HG03558 (cell line): ENCODE results near the gene HSPH1.

ENCODE experiments used
- ATAC-seq: cut with Tn5 transposase; IDR thresholded peaks from one replicate; pipeline ENCODE4 v1.9.1; 2021; ENCODE audit warnings: moderate number of reproducible peaks; ENCODE audit not compliant: unreplicated experiment; ENCODE audit errors: extremely low read depth

The HSPH1 gene

DNA sequence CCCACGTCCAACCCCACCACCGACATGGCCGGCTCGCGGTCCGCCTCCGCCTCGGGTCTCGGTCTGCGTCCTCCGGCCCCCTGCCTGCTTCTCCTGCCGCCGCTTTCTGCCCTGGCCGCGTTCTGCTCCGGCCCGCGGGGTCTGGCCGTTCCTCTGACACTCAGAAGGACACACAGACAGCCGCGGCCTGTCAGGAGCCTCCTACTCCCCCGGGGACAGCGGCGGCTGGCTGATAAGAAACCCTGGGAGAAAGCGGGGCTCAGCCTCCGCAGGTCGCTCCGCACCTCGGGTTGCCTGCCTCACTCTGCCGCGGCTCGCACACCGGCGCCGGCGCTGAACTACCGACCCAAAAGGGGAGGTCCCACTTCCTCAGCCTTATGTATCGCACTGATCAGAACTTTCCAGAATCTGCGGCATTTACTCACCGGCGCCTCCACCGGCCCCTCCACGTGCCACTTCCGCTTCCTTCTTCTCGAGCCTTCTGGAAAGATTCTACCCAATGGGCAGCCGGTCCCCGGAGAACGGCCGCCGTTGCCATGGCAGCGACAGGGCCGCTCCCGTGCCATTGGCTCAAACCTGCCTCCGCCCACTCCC lies at the start of gene HSPH1:
HSPH1 (minus strand) TSS at position 348 of the 594 bp plus-strand sequence; CDS start at position 26, 322 bp downstream.
- ATAC-seq = peak; percentile 60

DNA sequence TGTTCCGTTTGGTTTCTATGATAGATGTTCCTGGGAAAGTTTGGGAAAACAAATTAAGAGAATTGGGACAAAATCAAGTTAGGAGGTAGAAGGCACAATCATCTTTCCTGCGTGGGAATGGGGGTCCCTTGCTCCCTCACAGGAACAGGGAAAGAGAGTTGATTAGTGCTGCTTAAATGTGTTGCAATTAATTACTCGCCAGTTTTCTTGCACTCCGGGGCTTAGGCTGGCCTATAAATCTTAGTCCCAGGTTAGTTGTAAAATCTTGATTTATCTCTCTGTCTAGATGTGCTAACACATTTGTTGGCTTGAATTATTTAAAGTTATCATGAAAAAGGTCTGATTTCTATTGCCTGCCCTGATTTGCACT lies 48.1 kb upstream of the HSPH1 start:
- ATAC-seq = no peak

DNA sequence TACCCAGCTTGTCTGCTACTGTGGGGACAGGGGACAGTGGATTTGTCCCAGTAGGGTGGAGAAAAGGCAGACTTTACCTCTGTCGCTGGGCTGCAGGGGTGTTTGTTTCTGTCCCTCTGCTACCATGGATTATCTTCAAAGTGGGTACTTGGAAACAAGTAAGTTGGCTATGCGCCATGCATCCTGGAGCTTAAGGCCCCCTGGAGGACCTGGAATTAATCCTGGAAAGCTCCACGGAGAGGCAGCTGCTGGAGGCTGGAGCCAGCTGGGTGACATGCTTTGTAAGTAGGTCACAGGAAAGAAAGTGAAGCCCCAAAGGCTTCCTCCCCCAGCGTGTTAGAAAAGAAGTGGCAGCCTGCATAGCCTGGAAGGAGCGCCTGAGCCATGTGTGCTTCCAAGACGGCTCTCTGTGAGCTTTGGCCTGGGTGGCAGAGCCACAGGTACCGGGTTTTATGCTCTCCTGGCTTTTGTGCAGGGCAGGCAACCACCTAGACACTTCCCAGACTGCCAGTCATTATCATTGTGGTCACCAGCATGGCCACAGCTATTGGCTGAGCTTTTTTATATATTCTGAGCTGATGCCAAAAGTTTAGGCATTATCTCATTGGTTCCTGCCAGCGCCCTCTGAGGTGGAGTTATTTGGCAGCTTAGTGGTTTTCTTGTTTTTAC lies 47.6 kb upstream of the HSPH1 start:
- ATAC-seq = no peak

DNA sequence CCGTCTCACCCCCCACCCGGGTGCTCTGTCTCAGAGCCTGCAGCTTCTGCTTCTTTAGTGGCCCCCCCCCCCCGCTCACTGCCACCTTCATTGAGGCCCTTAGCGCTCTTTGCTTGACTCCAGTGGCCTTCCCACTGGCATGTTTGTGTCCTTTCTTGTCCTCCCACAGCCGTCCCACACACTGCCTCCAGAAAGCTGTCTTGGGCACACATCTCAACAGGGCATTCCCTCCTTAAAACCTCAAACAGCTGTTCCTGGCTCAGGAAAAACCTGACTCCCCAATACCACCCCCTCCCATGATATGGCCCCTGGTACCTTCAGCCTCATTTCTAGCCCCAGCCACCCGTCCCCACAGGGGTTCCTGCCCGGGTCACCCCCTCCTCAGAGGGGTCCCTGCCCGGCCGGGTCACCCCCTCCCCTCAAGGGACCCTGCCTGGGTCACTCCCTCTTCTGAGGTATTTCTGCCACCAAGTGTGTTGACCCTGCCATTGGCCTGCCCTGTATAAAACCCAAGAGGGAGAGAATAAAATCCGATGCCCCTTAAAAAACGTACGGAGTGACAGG lies 46.9 kb upstream of the HSPH1 start:
- no peak for ATAC-seq

DNA sequence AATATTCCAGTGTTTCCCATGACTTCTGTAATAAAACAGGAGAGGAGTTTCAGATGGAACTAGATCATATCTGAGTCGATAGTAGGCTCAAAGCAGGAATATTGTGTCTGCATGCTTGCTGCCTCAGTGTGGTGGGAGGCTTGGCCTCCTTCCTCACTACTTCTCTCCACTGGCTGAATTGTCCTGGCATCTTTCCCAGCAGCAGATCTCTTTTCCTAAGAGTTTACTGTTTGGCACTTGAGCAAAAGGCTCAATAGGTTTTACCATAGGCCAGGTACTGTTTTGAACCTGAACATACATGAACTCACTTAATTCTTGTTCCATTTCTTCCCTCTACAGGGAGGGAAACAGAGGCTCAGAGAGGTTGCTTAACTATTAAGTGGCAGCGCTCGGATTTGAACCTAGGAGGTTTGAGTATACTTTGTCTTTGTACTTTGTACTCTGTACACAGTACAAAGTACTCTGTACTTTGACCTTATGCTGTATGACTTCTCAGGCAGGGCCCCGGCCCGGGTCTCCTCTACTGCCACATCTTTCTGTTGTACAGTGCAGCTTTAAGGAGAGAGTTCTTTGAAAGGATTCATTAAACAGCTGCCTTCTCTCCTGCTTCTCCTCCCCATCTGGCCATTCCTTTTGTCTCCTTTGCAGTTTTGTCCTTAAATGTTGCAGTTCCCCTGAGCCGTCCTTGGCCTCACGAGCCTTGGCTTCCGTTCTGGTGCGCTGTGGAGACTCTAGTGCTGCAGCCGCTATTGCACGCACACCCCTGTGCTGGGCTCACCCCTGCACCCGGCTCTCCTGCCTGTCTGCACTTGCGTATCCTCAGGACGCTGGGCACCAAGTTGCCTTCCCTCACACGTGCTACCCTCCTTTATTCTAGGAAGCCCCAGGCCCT lies 46.2 kb upstream of the HSPH1 start:
- no peak for ATAC-seq

DNA sequence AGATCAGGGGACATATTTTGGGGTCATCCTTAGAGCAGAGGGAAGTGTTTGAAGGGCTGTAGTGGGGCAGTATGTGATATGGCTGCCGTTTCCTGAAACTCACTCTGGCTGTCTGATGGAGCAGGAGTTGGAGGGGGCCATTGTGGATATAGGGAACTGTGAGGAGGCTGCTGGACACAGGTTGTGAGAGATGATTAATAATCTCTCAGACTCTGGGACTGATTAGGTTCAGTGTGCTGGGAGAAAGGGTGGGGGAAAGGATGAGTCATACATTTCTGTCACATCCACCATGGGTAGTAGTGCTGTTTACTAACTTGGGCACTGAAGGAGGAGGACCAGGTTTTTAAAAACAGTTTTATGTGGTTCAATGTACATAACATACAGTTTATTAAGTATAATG lies 42.9 kb upstream of the HSPH1 start:
- ATAC-seq = no peak

DNA sequence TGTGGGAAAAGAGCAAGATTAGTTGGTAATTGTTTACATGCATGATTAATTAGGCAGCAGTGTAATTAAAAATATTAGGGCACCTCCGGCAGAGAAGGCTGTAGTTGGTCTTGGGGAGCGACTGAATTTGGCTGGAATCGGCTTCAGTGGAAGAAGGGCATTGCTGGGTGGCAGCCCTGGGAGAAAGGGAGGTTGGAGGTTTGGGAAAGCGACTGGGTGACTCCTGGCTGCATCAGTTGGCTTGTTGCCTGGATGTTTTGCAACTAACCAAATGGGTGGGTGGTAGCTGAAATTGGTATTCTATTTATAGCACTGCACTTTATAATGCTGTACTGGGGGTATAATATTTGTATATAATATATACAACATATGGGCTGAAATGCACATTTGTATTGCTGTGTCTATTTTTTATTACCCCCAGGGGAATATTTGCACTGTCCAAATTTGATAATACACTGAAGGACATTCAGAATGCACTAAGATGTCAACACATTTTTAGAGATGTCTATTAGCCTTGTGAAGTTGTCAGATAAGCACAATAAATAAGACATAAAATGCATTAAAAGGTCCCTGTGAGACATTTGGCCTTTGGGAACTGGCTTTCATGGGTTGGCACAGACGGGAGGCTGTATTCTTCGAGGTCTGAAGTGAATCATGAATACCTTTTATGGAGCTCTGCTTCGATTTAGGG lies 39.8 kb upstream of the HSPH1 start:
- ATAC-seq = no peak

DNA sequence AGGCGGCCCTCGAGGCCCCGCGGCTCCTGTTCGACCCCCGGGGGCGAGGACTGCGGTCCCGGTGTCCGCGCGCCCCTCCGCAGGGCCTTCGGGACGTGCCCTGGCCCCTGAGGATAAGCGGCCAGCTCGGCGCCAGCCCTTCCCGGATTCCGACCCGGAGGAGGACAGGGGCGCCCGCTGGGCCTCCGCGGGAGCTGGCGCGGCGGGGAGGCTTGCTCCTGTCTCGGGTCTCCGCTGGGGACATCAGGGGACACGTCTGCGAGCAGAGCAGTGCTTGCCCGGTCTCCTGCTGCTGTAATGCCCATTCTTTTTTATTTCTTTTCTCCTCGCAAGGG lies 38.9 kb upstream of the HSPH1 start:
- ATAC-seq = peak; percentile 2

DNA sequence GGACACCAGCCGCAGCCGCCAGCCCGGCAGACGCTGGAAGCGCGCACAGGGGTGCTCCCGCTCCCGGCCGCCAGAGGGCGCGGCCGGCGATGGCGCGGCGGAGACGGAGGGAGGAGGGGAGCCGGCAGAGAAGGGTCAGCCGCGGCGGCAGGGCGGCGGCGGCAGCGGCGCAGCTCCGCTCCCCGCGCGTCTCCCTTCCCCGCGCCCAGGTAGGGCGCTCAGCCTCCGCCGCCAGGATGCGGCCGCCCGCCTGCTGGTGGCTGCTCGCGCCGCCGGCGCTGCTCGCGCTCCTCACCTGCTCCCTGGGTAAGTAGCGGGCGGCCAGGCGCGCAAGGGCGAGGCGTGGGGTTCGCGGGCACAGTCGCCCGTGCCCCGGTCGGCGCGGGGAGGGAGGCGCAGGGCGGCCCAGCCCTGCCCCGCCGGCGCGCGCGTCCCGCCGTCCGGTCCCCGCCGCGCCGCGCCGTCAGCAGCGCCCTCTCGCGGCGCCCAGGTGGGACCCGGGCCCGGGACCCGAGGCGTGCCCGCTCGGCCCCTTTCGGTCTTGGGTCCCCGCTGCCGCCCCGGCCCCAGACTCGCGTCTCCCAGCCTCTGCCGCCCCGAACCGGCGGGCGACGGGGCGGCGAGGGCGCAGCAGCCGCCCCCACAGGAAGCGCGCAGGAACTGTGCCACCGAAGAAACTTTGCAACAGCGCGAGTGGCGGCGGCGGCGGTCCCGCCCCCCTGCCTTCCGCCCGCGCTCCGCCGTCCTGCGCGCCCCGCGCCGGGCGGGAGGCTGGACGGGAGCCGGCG lies 38.3 kb upstream of the HSPH1 start, which contains the start of gene B3GLCT:
B3GLCT (plus strand) TSS at position 127 of the 788 bp plus-strand sequence; CDS start at position 237, 110 bp downstream.
- ATAC-seq = peak; percentile 77

DNA sequence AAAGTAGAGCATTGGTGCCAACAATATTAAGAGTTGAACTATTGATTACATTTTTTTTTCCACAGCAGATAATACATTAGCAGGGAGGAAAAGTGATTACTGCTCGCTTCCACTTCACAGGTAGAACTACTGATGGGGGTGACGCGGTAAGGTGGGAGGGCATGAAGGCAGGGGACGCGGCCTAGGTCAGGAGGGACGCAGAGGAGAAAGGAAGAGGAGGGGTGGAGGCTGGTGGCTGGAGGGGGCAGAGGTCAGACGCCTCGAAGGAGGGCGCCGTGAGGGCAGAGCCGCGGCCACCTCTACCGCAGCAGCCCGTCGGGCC lies 37.8 kb upstream of the HSPH1 start:
- no peak for ATAC-seq

DNA sequence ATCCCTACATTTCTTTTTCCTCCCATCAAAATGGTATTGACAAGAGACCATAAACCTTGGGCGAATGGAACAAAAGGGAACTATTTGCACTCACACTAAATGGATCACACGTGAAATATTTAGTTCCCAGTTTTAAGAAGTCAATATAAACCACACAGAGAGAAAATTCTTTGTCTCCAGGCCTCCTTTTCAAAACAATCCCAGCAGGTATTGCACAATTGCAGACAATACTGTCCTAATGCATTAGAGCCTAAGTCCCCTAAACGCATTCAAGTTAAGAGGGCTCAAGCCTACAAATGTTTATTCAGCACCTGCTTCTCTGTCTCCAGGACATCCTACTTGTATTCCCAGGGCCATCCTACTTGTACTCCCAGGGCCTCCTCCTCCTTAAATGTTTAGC lies 36.8 kb upstream of the HSPH1 start:
- ATAC-seq = no peak

DNA sequence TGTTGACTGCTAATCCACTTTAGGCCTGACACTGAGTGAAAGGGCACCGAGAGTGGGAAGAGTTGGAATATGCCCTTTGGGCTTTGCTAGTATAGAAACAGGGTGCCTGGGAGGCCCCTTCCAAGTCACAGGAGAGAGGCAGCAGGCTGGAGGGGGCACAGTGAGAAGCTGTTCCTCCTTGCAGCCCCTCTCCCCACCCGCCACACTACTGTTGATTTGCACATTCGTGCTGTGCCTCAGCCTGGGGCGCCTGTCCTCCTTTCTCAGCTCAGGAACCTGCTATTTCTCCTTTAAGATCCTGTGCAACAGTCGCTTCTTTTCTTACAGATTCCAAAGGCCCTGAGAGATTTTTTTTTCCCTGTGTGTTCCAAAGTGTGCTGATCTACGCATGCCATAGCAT lies 35.3 kb upstream of the HSPH1 start:
- no peak for ATAC-seq

DNA sequence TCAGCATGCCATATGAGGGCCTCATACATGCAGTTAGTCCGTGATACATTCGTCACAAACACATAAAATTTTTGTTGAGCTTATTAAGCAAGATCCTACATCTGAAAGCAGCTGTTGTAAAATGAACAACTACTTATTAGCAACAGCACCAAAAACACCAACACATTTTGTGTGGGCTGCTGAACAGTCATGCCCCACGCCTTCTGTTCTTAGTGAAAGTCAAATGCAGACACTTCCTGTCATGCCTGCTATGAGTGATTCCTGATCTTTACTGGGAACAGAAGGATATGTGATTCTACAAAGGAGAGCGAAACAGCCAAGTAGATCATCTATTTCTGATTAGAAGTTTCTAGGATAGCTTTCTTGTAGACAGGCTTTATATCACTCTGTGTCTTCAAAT lies 33.9 kb upstream of the HSPH1 start:
- no peak for ATAC-seq

DNA sequence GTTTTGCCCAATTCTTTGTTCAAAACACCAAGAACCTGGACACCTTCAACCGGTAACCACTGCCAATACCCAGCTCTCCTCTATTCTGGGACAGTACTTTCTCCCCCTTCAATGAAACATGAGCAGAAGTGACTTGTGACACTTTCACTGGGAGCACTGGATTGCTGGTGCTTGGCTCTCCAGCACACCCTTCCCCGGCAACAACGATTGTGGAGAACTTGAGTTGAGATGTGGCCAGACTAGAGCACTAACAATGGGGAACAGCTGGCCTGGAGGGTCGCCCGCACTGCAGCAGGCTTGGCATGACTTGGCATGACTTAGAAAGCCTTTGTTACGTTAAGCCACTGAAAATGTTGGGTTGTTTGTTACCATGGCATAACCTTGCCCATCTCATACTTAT lies 30.6 kb upstream of the HSPH1 start:
- no peak for ATAC-seq

DNA sequence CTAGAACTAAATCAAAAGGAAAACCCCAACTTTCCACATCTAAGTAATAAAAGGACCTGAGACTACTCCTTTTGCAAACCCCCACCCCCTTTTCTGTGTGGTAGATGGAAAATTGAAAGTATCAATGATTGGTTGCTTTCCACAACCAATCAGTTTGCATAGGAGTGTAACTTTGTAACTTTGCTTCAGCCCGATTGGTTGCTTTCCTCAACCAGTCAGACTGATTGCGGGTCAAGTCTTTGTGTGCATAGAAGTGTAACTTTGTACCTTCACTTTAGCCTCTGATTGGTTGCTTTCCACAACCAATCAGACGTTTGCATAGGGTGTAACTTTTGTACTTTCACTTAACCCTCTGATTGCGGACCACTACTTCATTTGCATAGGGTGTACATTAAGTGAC lies 30.0 kb upstream of the HSPH1 start:
- no peak for ATAC-seq

DNA sequence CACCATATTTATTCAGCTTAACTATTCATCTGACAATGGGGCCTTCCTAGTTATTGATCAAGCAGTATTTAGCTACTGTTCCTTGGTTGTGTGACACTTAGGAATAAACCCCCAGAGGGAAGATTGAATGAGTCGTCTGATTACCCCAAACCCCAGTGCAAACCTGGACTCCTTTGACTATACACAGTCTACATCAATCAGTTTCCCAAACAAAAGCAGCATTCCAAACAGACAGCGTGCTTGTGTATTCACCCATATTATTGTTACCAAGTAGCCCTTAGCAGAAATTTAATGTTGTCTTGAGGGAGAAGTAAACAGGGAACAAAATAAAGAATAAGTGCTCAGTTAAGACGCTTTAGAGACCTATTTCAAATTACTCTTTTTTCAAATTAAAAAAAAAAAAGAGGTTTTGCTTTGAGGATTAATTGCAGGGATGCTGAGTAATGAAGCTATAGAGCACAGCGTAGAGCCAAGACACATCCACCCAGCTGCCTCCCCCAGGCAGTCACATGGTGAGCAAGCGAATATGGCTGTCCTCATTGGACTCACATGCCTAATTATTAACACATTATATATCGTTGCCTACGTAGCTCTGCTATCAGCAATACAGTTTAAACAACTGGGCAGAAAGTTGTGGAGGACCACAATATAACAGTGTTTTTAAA lies 23.4 kb upstream of the HSPH1 start:
- ATAC-seq = no peak

DNA sequence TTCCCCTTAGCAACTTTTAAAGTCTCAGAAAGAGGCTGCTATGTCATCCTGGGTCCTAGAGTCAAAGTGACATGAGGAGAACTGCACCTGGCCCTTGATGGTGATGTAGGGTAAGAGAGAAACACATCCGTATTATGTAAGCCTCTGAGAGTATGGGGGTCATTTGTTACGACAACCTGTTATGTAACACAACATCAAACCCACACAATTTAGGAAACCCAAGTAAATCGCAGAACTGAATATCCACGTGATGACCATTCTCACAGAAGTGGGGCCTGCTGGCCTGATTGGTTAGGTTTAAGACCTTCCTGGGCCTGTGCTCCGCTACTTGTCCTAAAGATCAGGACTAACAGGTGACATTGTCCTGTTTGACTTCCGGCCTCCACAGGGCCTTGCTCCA lies 22.7 kb upstream of the HSPH1 start:
- no peak for ATAC-seq

DNA sequence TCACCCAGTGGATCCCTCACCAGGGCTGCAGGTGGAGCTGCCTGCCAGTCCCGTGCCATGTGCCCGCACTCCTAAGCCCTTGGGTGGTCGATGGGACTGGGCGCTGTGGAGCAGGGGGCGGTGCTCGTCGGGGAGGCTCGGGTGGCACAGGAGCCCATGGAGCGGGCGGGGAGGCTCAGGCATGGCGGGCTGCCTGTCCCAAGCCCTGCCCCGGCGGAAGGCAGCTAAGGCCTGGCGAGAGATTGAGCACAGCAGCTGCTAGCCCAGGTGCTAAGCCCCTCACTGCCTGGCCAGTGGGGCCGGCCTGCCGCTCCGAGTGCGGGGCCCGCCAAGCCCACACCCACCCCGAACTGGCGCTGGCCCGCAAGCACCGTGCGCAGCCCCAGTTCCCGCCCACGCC lies 21.3 kb upstream of the HSPH1 start:
- ATAC-seq = no peak

DNA sequence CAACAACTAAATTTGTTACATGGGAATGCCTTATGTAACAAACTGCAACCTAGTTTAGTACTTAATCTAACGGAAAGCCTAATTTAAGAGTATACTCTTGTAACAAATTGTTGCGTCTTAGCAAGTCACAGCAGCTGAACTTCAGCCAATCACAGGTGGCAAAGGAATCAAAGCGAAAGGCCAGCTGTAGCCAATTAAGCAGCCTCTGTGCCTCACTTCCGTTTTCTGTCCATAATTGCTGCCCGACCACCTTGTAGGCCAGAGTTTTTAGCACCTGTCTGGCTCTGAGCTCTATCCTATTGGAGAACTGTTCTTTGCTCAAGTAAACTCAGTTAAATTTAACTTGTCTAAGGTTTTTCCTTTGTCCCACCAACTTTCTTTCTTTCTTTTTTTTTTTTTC lies 18.1 kb upstream of the HSPH1 start:
- ATAC-seq = no peak
